Neural progenitor cell (in vitro differentiated cells): ENCODE data around the gene SBNO1. TPM values are rescaled to one million over a fixed set of nuclear protein-coding genes. Genes with fewer than 3 reads are reported as not detected.
A peak's percentile ranks its signal among the peaks of the same experiment; 100 is the strongest.
"Not testable (repeated sequence)": the region's sequence is repeated elsewhere in the genome, so short reads cannot be mapped to it uniquely, and the experiment has no call there.

Experiments
- DNase-seq: peaks from one replicate; pipeline ENCODE4 v3.0.0-alpha.2; 2016; ENCODE audit warnings: low spot score
- H2AFZ ChIP-seq: fragments of 200-600 bp; sonication (generic); replicated peaks from 2 replicates; pipeline ENCODE4 v1.6.1; 2016; ENCODE audit warnings: antibody characterized with exemption
- H3F3A ChIP-seq: fragments of 200-600 bp; sonication (generic); 2 replicates; pipeline ENCODE4 v1.6.1; 2016; ENCODE audit warnings: antibody characterized with exemption, low read depth
- H3K27ac ChIP-seq: fragments of 200-600 bp; sonication (generic); 2 replicates; pipeline ENCODE4 v1.5.1; 2016; ENCODE audit warnings: mild to moderate bottlenecking
- H3K27me3 ChIP-seq: fragments of 200-600 bp; sonication (generic); 2 replicates; pipeline ENCODE4 v1.6.1; 2016; ENCODE audit warnings: mild to moderate bottlenecking, moderate library complexity
- H3K36me3 ChIP-seq: fragments of 200-600 bp; sonication (generic); 2 replicates; pipeline ENCODE4 v1.5.1; 2016
- H3K4me1 ChIP-seq: fragments of 200-600 bp; sonication (generic); 2 replicates; pipeline ENCODE4 v1.6.1; 2016; ENCODE audit warnings: mixed run types
- H3K4me2 ChIP-seq: fragments of 200-600 bp; sonication (generic); 2 replicates; pipeline ENCODE4 v1.6.1; 2016
- H3K4me3 ChIP-seq: fragments of 200-600 bp; sonication (generic); 2 replicates; pipeline ENCODE4 v1.5.1; 2016
- H3K79me2 ChIP-seq: fragments of 200-600 bp; sonication (generic); 2 replicates; pipeline ENCODE4 v1.6.1; 2016; ENCODE audit warnings: low read depth
- H3K9ac ChIP-seq: fragments of 200-600 bp; sonication (generic); 2 replicates; pipeline ENCODE4 v1.6.1; 2016
- H3K9me3 ChIP-seq: fragments of 200-600 bp; sonication (generic); 2 replicates; pipeline ENCODE4 v1.5.1; 2016; ENCODE audit warnings: low read depth
- H4K20me1 ChIP-seq: fragments of 200-600 bp; sonication (generic); 2 replicates; pipeline ENCODE4 v1.6.1; 2016; ENCODE audit warnings: low read depth
- H3K27ac Mint-ChIP-seq: 3 replicates; pipeline ENCODE4 v1.8.0; 2021; ENCODE audit warnings: mixed read lengths
- H3K27me3 Mint-ChIP-seq: 2 replicates; pipeline ENCODE4 v1.8.0; 2022; ENCODE audit warnings: low read depth, mild to moderate bottlenecking, inconsistent platforms, moderate library complexity, mixed read lengths; ENCODE audit not compliant: insufficient read depth
- H3K36me3 Mint-ChIP-seq: 3 replicates; pipeline ENCODE4 v1.8.0; 2021; ENCODE audit warnings: mixed read lengths
- H3K4me1 Mint-ChIP-seq: 3 replicates; pipeline ENCODE4 v1.8.0; 2021; ENCODE audit warnings: mixed read lengths
- H3K4me3 Mint-ChIP-seq: 3 replicates; pipeline ENCODE4 v1.8.0; 2021; ENCODE audit warnings: mild to moderate bottlenecking, moderate library complexity, mixed read lengths
- H3K9me3 Mint-ChIP-seq: 3 replicates; pipeline ENCODE4 v1.8.0; 2020; ENCODE audit warnings: mixed read lengths
- CTCF ChIP-seq: fragments of 200-600 bp; sonication (generic); IDR thresholded peaks from 2 replicates; pipeline ENCODE4 v1.5.1; 2017; ENCODE audit warnings: antibody characterized with exemption, mild to moderate bottlenecking
- EZH2 ChIP-seq: fragments of 200-600 bp; sonication (generic); IDR thresholded peaks from 2 replicates; pipeline ENCODE4 v1.6.1; 2017; ENCODE audit warnings: antibody characterized with exemption, mild to moderate bottlenecking, moderate library complexity
- EZH2phosphoT487 ChIP-seq: fragments of 200-600 bp; sonication (generic); IDR thresholded peaks from 2 replicates; pipeline ENCODE4 v1.6.1; 2017; ENCODE audit warnings: antibody characterized with exemption
- total RNA-seq: library from RNA; depleted of rRNA; stranded (reverse); fragments of >200 nt; gene quantifications from 2 replicates; pipeline ENCODE4 v1.2.3, GENCODE V29; 2015; ENCODE audit warnings: low replicate concordance

The SBNO1 gene
- 43.9 and 81.6 TPM in 2 replicates for total RNA-seq

GRCh38 chr12:123364532-123365024, at the start of gene SBNO1:
Gene SBNO1 (minus strand): TSS chr12:123364847. CDS start chr12:123350441, 14,406 bp downstream.
- TF ChIP-seq EZH2 (no peak), EZH2phosphoT487 (no peak), CTCF (no peak)
- Histone ChIP-seq H3K9ac (peak within 1 kb of the TSS; percentile 93), H3K36me3 (no peaks in the 10 kb centered on the region), H3K79me2 (peaks cover 51% of the 10 kb centered on the region), H3K27me3 (no peaks in the 10 kb centered on the region), H3K27ac (peak within 1 kb of the TSS; percentile 89), H3K4me3 (peak within 1 kb of the TSS; percentile 88), H3K4me1 (peaks cover 10% of the 10 kb centered on the region), H2AFZ (peak within 1 kb of the TSS; percentile 14), H4K20me1 (peaks cover 47% of the 10 kb centered on the region), H3F3A (peaks cover 28% of the 10 kb centered on the region), H3K4me2 (peak within 1 kb of the TSS; percentile 79), H3K9me3 (no peaks in the 10 kb centered on the region)
- Mint-ChIP-seq H3K27me3 (peaks cover 3% of the 10 kb centered on the region), H3K9me3 (no peaks in the 10 kb centered on the region), H3K4me1 (peaks cover 19% of the 10 kb centered on the region), H3K4me3 (peak within 1 kb of the TSS; percentile 91), H3K27ac (peak within 1 kb of the TSS; percentile 97), H3K36me3 (no peaks in the 10 kb centered on the region)
- DNase-seq: peak; percentile 97

GRCh38 chr12:123410041-123410412, 45.4 kb upstream of the SBNO1 start:
- DNase-seq: no peak
- Mint-ChIP-seq H3K9me3 (no peaks in the 10 kb centered on the region), H3K27me3 (no peaks in the 10 kb centered on the region), H3K4me3 (no peak overlapping the region), H3K4me1 (peaks cover 10% of the 10 kb centered on the region), H3K36me3 (peaks cover 9% of the 10 kb centered on the region), H3K27ac (no peak overlapping the region)
- Histone ChIP-seq H3K9me3 (no peaks in the 10 kb centered on the region), H3K4me3 (no peak overlapping the region), H3K79me2 (no peaks in the 10 kb centered on the region), H4K20me1 (no peaks in the 10 kb centered on the region), H3K4me1 (no peaks in the 10 kb centered on the region), H3K27ac (no peak overlapping the region), H3F3A (peaks cover 10% of the 10 kb centered on the region), H2AFZ (no peak overlapping the region), H3K36me3 (no peaks in the 10 kb centered on the region), H3K9ac (no peak overlapping the region), H3K4me2 (no peak overlapping the region), H3K27me3 (no peaks in the 10 kb centered on the region)
- TF ChIP-seq CTCF: no peak
- TF ChIP-seq EZH2phosphoT487: no peak
- no peak for TF ChIP-seq EZH2

- H3K27ac Mint-ChIP-seq, H3K4me2 ChIP-seq, H3K79me2 ChIP-seq, H3K9me3 ChIP-seq, H3K4me1 ChIP-seq, H3K4me3 ChIP-seq, H3F3A ChIP-seq, H3K9ac ChIP-seq, H3K4me1 Mint-ChIP-seq, H3K27me3 ChIP-seq, H3K27ac ChIP-seq, H3K36me3 ChIP-seq, H4K20me1 ChIP-seq, H2AFZ ChIP-seq, H3K27me3 Mint-ChIP-seq, H3K4me3 Mint-ChIP-seq, DNase-seq, H3K9me3 Mint-ChIP-seq: not testable (repeated sequence)
- H3K36me3 Mint-ChIP-seq: peaks cover 10% of the 10 kb centered on the region
Observed at GRCh38 chr12:123409284-123410040, 44.8 kb upstream of the SBNO1 start.

- H3K4me3 ChIP-seq, H3K4me1 ChIP-seq: not testable (repeated sequence)
- H3K36me3 Mint-ChIP-seq: peaks cover 14% of the 10 kb centered on the region
Observed at GRCh38 chr12:123408619-123409018, 44.0 kb upstream of the SBNO1 start.

More at GRCh38 chr12:123408619-123409018, 44.0 kb upstream of the SBNO1 start:
- H3K9me3 Mint-ChIP-seq, H3F3A ChIP-seq, H3K79me2 ChIP-seq, H2AFZ ChIP-seq, H3K27me3 ChIP-seq, H3K36me3 ChIP-seq, H3K4me2 ChIP-seq, H4K20me1 ChIP-seq, H3K27me3 Mint-ChIP-seq, H3K9me3 ChIP-seq, H3K27ac Mint-ChIP-seq, H3K9ac ChIP-seq, H3K4me1 Mint-ChIP-seq, H3K27ac ChIP-seq, H3K4me3 Mint-ChIP-seq, DNase-seq: not testable (repeated sequence)
